HFFc6 (cell line): Measurements from ENCODE around the gene PITPNC1. TPM values are rescaled to one million over a fixed set of nuclear protein-coding genes. Genes with fewer than 3 reads are reported as not detected.

Experiments
- DNase-seq: peaks from one replicate; pipeline ENCODE4 v3.0.0-alpha.2; 2018
- H3K27ac Mint-ChIP-seq: 2 replicates; pipeline ENCODE4 v1.8.0; 2020; ENCODE audit warnings: mild to moderate bottlenecking, mixed read lengths
- H3K27me3 Mint-ChIP-seq: 2 replicates; pipeline ENCODE4 v1.8.0; 2021; ENCODE audit warnings: mild to moderate bottlenecking, moderate library complexity, mixed read lengths; ENCODE audit not compliant: insufficient read depth
- H3K36me3 Mint-ChIP-seq: 2 replicates; pipeline ENCODE4 v1.8.0; 2021; ENCODE audit warnings: low read depth, mixed read lengths
- H3K4me1 Mint-ChIP-seq: 2 replicates; pipeline ENCODE4 v1.8.0; 2020; ENCODE audit warnings: low read depth, mixed read lengths
- H3K4me3 Mint-ChIP-seq: 2 replicates; pipeline ENCODE4 v1.8.0; 2020; ENCODE audit warnings: mild to moderate bottlenecking, moderate library complexity, mixed read lengths
- H3K9me3 Mint-ChIP-seq: 2 replicates; pipeline ENCODE4 v1.8.0; 2020; ENCODE audit warnings: mild to moderate bottlenecking, mixed read lengths
- CTCF ChIP-seq: fragments of 200-600 bp; sonication (generic); IDR thresholded peaks from 2 replicates; pipeline ENCODE4 v1.5.0; 2021; ENCODE audit warnings: antibody characterized with exemption, mild to moderate bottlenecking
- total RNA-seq, 6 experiments: library from RNA; stranded (reverse); fragmentation: NEBNext Ultra II Directional; extraction: Animal tissue kit (Norgen Biotek cat#: 25700); gene quantifications; 2 replicates in 1 of 6; 3 replicates in 5 of 6; pipeline ENCODE4 v1.2.3, GENCODE V29; 2021

The PITPNC1 gene
- total RNA-seq, 6 experiments from 2014 or later, result 6.9 to 11.1 (median 7.7) TPM

GRCh38 chr17:67531291-67531690 is 154.2 kb downstream of the PITPNC1 start:
- Mint-ChIP-seq H3K27ac (no peak overlapping the region), H3K4me1 (peaks cover 36% of the 10 kb centered on the region), H3K9me3 (no peaks in the 10 kb centered on the region), H3K27me3 (peaks cover 2% of the 10 kb centered on the region; the same call in 1 of the 2 replicates), H3K4me3 (no peak overlapping the region), H3K36me3 (no peaks in the 10 kb centered on the region)
- no peak for TF ChIP-seq CTCF
- no peak for DNase-seq

- Mint-ChIP-seq H3K9me3 (no peaks in the 10 kb centered on the region), H3K27me3 (peaks cover 2% of the 10 kb centered on the region; the same call in 1 of the 2 replicates), H3K27ac (no peak overlapping the region), H3K4me1 (peaks cover 30% of the 10 kb centered on the region), H3K4me3 (no peak overlapping the region), H3K36me3 (no peaks in the 10 kb centered on the region)
- no peak for TF ChIP-seq CTCF
- no peak for DNase-seq
These were observed 155.3 kb downstream of the PITPNC1 start for GRCh38 chr17:67532326-67532871.

- Mint-ChIP-seq H3K27ac (no peak overlapping the region), H3K4me3 (no peak overlapping the region), H3K36me3 (no peaks in the 10 kb centered on the region), H3K9me3 (no peaks in the 10 kb centered on the region), H3K4me1 (peaks cover 14% of the 10 kb centered on the region), H3K27me3 (peaks cover 2% of the 10 kb centered on the region; the same call in 1 of the 2 replicates)
- no peak for DNase-seq
- TF ChIP-seq CTCF, result no peak
These were observed 157.9 kb downstream of the PITPNC1 start for GRCh38 chr17:67534941-67535340.

GRCh38 chr17:67542219-67543114 is 165.4 kb downstream of the PITPNC1 start:
- no peak for TF ChIP-seq CTCF
- Mint-ChIP-seq H3K4me1 (peaks cover 6% of the 10 kb centered on the region; the same call in 1 of the 2 replicates), H3K9me3 (no peaks in the 10 kb centered on the region), H3K27ac (no peak overlapping the region), H3K36me3 (no peaks in the 10 kb centered on the region), H3K4me3 (no peak overlapping the region), H3K27me3 (no peaks in the 10 kb centered on the region)
- DNase-seq, result no peak

- Mint-ChIP-seq H3K4me1 (peaks cover 6% of the 10 kb centered on the region; the same call in 1 of the 2 replicates), H3K27me3 (no peaks in the 10 kb centered on the region), H3K4me3 (no peak overlapping the region), H3K36me3 (no peaks in the 10 kb centered on the region), H3K27ac (no peak overlapping the region), H3K9me3 (no peaks in the 10 kb centered on the region)
- no peak for DNase-seq
- no peak for TF ChIP-seq CTCF
These were observed 167.4 kb downstream of the PITPNC1 start for GRCh38 chr17:67544364-67544955.
